Neural cell (in vitro differentiated cells): ENCODE data around the gene ZFP1. TPM values are rescaled to one million over a fixed set of nuclear protein-coding genes. Genes with fewer than 3 reads are reported as not detected.

Source experiments
- H2AFZ ChIP-seq: fragments of 200-600, 300-800 bp; sonication (generic), shearing (Covaris generic); 2 replicates; pipeline ENCODE4 v1.6.0; 2014; ENCODE audit warnings: low read depth, mild to moderate bottlenecking, antibody characterized with exemption, low read length, moderate library complexity
- H3F3A ChIP-seq: fragments of 200-600 bp; shearing (Covaris generic); 2 replicates; pipeline ENCODE4 v1.6.1; 2016; ENCODE audit warnings: mild to moderate bottlenecking, moderate library complexity, mixed read lengths, antibody characterized with exemption, low read length; ENCODE audit not compliant: insufficient read depth, poor library complexity, severe bottlenecking
- H3K27ac ChIP-seq: fragments of 200-600, 300-800 bp; sonication (generic), shearing (Covaris generic); 2 replicates; pipeline ENCODE4 v1.5.1; 2014; ENCODE audit warnings: mild to moderate bottlenecking, low read length, moderate library complexity
- H3K27me3 ChIP-seq: fragments of 300-800, 200-600 bp; sonication (generic), shearing (Covaris generic); 2 replicates; pipeline ENCODE4 v1.6.0; 2014; ENCODE audit warnings: mild to moderate bottlenecking, low read depth, low read length, moderate library complexity; ENCODE audit not compliant: insufficient read depth
- H3K36me3 ChIP-seq: fragments of 300-800, 200-600 bp; sonication (generic), shearing (Covaris generic); 2 replicates; pipeline ENCODE4 v1.5.1; 2014; ENCODE audit warnings: mild to moderate bottlenecking, antibody characterized with exemption, low read length, moderate library complexity; ENCODE audit not compliant: insufficient read depth
- H3K4me2 ChIP-seq: fragments of 300-800, 200-600 bp; sonication (generic), shearing (Covaris generic); 2 replicates; pipeline ENCODE4 v1.6.0; 2014; ENCODE audit warnings: mild to moderate bottlenecking, low read length
- H3K4me3 ChIP-seq: fragments of 300-800, 200-600 bp; sonication (generic), shearing (Covaris generic); 2 replicates; pipeline ENCODE4 v1.5.1; 2014; ENCODE audit warnings: mild to moderate bottlenecking, low read length, moderate library complexity
- H3K79me2 ChIP-seq: fragments of 200-600 bp; shearing (Covaris generic); replicated peaks from 2 replicates; pipeline ENCODE4 v1.6.0; 2014; ENCODE audit warnings: mild to moderate bottlenecking, low read length, moderate library complexity; ENCODE audit not compliant: insufficient read depth
- H3K9ac ChIP-seq: fragments of 300-800, 200-600 bp; sonication (generic), shearing (Covaris generic); 2 replicates; pipeline ENCODE4 v1.6.1; 2016; ENCODE audit warnings: mild to moderate bottlenecking, low read length, mixed read lengths
- H3K9me2 ChIP-seq: fragments of 200-600 bp; shearing (Covaris generic); 2 replicates; pipeline ENCODE4 v1.6.1; 2016; ENCODE audit warnings: mild to moderate bottlenecking, low read length, mixed read lengths; ENCODE audit not compliant: insufficient read depth
- H3K9me3 ChIP-seq: fragments of 200-600, 300-800 bp; sonication (generic), shearing (Covaris generic); 2 replicates; pipeline ENCODE4 v1.6.1; 2016; ENCODE audit warnings: mild to moderate bottlenecking, mixed run types, low read length, moderate library complexity, mixed read lengths
- H4K20me1 ChIP-seq: fragments of 200-600 bp; shearing (Covaris generic); 2 replicates; pipeline ENCODE4 v1.6.1; 2016; ENCODE audit warnings: mild to moderate bottlenecking, mixed run types; ENCODE audit not compliant: insufficient read depth
- CTCF ChIP-seq: fragments of 450-650 bp; IDR thresholded peaks from 2 replicates; pipeline ENCODE4 v1.5.1; 2014; ENCODE audit warnings: antibody characterized with exemption, mild to moderate bottlenecking, moderate library complexity; ENCODE audit not compliant: poor library complexity, severe bottlenecking
- EP300 ChIP-seq: fragments of 450-650 bp; conservative IDR thresholded peaks from 2 replicates; pipeline ENCODE4 v1.6.1; 2014; ENCODE audit warnings: antibody characterized with exemption, mild to moderate bottlenecking, moderate library complexity; ENCODE audit not compliant: poor library complexity, severe bottlenecking
- EZH2 ChIP-seq: fragments of 200-600, 300-800 bp; shearing (Covaris generic), sonication (generic); IDR thresholded peaks from 2 replicates; pipeline ENCODE4 v1.6.1; 2014; ENCODE audit warnings: antibody characterized with exemption, low read length, borderline replicate concordance, mild to moderate bottlenecking; ENCODE audit not compliant: insufficient read depth, poor library complexity, severe bottlenecking
- MXI1 ChIP-seq: fragments of 450-650 bp; conservative IDR thresholded peaks from 2 replicates; pipeline ENCODE4 v1.6.1; 2014; ENCODE audit warnings: antibody characterized with exemption, mild to moderate bottlenecking; ENCODE audit not compliant: poor library complexity, severe bottlenecking
- POLR2AphosphoS5 ChIP-seq: IDR thresholded peaks from 2 replicates; pipeline ENCODE4 v1.6.1; 2012
- RAD21 ChIP-seq: fragments of 450-650 bp; conservative IDR thresholded peaks from 2 replicates; pipeline ENCODE4 v1.6.1; 2014; ENCODE audit warnings: antibody characterized with exemption, mild to moderate bottlenecking, moderate library complexity
- REST ChIP-seq: IDR thresholded peaks from 2 replicates; pipeline ENCODE4 v1.6.1; 2012; ENCODE audit warnings: borderline replicate concordance
- SMC3 ChIP-seq: fragments of 450-650 bp; conservative IDR thresholded peaks from 2 replicates; pipeline ENCODE4 v1.6.1; 2014; ENCODE audit warnings: antibody characterized with exemption, mild to moderate bottlenecking, moderate library complexity; ENCODE audit not compliant: poor library complexity
- TAF1 ChIP-seq: IDR thresholded peaks from 2 replicates; pipeline ENCODE4 v1.6.1; 2012; ENCODE audit warnings: low read depth
- polyA plus RNA-seq: library from polyadenylated mRNA; depleted of rRNA; stranded (reverse); fragments of >200 nt; gene quantifications from 2 replicates; pipeline ENCODE4 v1.2.3, GENCODE V29; 2014

ZFP1 gene
- polyA plus RNA-seq, 1 donor from 2014 or later: 47.1 TPM

- no peak overlapping the region for H2AFZ ChIP-seq
- H3K9ac ChIP-seq: no peak overlapping the region
These were observed 31.4 kb upstream of the ZFP1 start for GRCh38 chr16:75116911-75117245.

GRCh38 chr16:75118943-75119539 lies 29.3 kb upstream of the ZFP1 start:
- Histone ChIP-seq H2AFZ (no peak overlapping the region), H3K79me2 (no peaks in the 10 kb centered on the region), H3F3A (no peaks in the 10 kb centered on the region), H3K9me2 (no peaks in the 10 kb centered on the region), H3K9me3 (no peaks in the 10 kb centered on the region), H3K36me3 (no peaks in the 10 kb centered on the region), H4K20me1 (no peaks in the 10 kb centered on the region), H3K27ac (no peak overlapping the region), H3K9ac (no peak overlapping the region), H3K4me2 (no peak overlapping the region), H3K27me3 (no peaks in the 10 kb centered on the region), H3K4me3 (no peak overlapping the region)
- no peak for TF ChIP-seq EP300
- no peak for TF ChIP-seq REST
- TF ChIP-seq SMC3: no peak
- no peak for TF ChIP-seq CTCF
- TF ChIP-seq EZH2: no peak

More at GRCh38 chr16:75116911-75117245, 31.4 kb upstream of the ZFP1 start:
- Histone ChIP-seq H4K20me1 (no peaks in the 10 kb centered on the region), H3K4me3 (no peak overlapping the region), H3K9me3 (no peaks in the 10 kb centered on the region), H3K9me2 (no peaks in the 10 kb centered on the region), H3F3A (no peaks in the 10 kb centered on the region), H3K4me2 (no peak overlapping the region), H3K79me2 (no peaks in the 10 kb centered on the region), H3K27me3 (no peaks in the 10 kb centered on the region), H3K27ac (no peak overlapping the region), H3K36me3 (no peaks in the 10 kb centered on the region)
- TF ChIP-seq REST (no peak), MXI1 (no peak), TAF1 (no peak), EP300 (no peak), RAD21 (no peak), SMC3 (no peak), CTCF (no peak), POLR2AphosphoS5 (no peak), EZH2 (no peak)
